Stimulated activated CD8-positive, alpha-beta memory T cell treated with anti-CD3 and anti-CD28 coated beads, Interleukin-7, amount 100 ng/mL, for 24 hours (primary cell): Measurements from ENCODE around the gene NEK11.
"Not testable (repeated sequence)": the region's sequence is repeated elsewhere in the genome, so short reads cannot be mapped to it uniquely, and the experiment has no call there.

Source experiments
- DNase-seq: peaks from one replicate; pipeline ENCODE4 v3.0.0-alpha.2; 2020; ENCODE audit warnings: low read depth

NEK11 gene

GRCh38 chr3:131304890-131305289, 278.2 kb downstream of the NEK11 start:
- DNase-seq = no peak

GRCh38 chr3:131306242-131306641, 279.6 kb downstream of the NEK11 start:
- no peak for DNase-seq

GRCh38 chr3:131314318-131314717, 287.6 kb downstream of the NEK11 start:
- no peak for DNase-seq

- no peak for DNase-seq
These were observed 288.5 kb downstream of the NEK11 start for GRCh38 chr3:131315162-131315561.

- no peak for DNase-seq
These were observed 291.0 kb downstream of the NEK11 start for GRCh38 chr3:131317667-131318066.

- DNase-seq = no peak
These were observed 296.3 kb downstream of the NEK11 start for GRCh38 chr3:131323014-131323413.

GRCh38 chr3:131323792-131324191, 297.1 kb downstream of the NEK11 start:
- no peak for DNase-seq

- no peak for DNase-seq
These were observed 298.2 kb downstream of the NEK11 start for GRCh38 chr3:131324923-131325322.

- DNase-seq = no peak
These were observed 299.6 kb downstream of the NEK11 start for GRCh38 chr3:131326307-131326706.

GRCh38 chr3:131328721-131329120, 302.0 kb downstream of the NEK11 start:
- DNase-seq = no peak

- no peak for DNase-seq
These were observed 303.1 kb downstream of the NEK11 start for GRCh38 chr3:131329774-131330173.

- not testable (repeated sequence) for DNase-seq
These were observed 304.9 kb downstream of the NEK11 start for GRCh38 chr3:131331456-131332085.

- DNase-seq = no peak
These were observed 312.4 kb downstream of the NEK11 start for GRCh38 chr3:131338948-131339640.

GRCh38 chr3:131341761-131342160, 315.1 kb downstream of the NEK11 start:
- no peak for DNase-seq

GRCh38 chr3:131348911-131349310, 322.2 kb downstream of the NEK11 start:
- DNase-seq = no peak

- no peak for DNase-seq
These were observed 322.8 kb downstream of the NEK11 start for GRCh38 chr3:131349454-131349853.

- DNase-seq = no peak
These were observed 323.3 kb downstream of the NEK11 start for GRCh38 chr3:131349946-131350347.

- DNase-seq = no peak
These were observed 323.8 kb downstream of the NEK11 start for GRCh38 chr3:131350506-131350905.

GRCh38 chr3:131353016-131353877, 326.6 kb downstream of the NEK11 start:
- no peak for DNase-seq

GRCh38 chr3:131353986-131354385, 327.3 kb downstream of the NEK11 start:
- no peak for DNase-seq

- DNase-seq = no peak
These were observed 329.4 kb downstream of the NEK11 start for GRCh38 chr3:131356006-131356595.

GRCh38 chr3:131357275-131357674, 330.6 kb downstream of the NEK11 start:
- no peak for DNase-seq
